H9 (cell line): ENCODE results near the gene MORN1. TPM values are rescaled to one million over a fixed set of nuclear protein-coding genes. Genes with fewer than 3 reads are reported as not detected.

Experiments used
- DNase-seq: peaks from one replicate; pipeline ENCODE4 v3.0.0-alpha.2; 2017
- H2AFZ ChIP-seq: one replicate; pipeline ENCODE4 v1.6.1; 2013; ENCODE audit warnings: mild to moderate bottlenecking, low read length, control low read depth, moderate library complexity
- H2AK5ac ChIP-seq: 2 replicates; pipeline ENCODE4 v1.6.1; 2013; ENCODE audit warnings: low read length, control low read depth, mixed read lengths; ENCODE audit not compliant: insufficient read length
- H2BK120ac ChIP-seq: one replicate; pipeline ENCODE4 v1.6.1; 2013; ENCODE audit warnings: low read depth, mild to moderate bottlenecking, low read length, control low read depth, inconsistent platforms; ENCODE audit not compliant: poor library complexity, severe bottlenecking
- H2BK12ac ChIP-seq: 2 replicates; pipeline ENCODE4 v1.6.1; 2013; ENCODE audit warnings: low read length, control low read depth, mixed read lengths, low read depth; ENCODE audit not compliant: insufficient read length
- H2BK15ac ChIP-seq: 2 replicates; pipeline ENCODE4 v1.6.1; 2013; ENCODE audit warnings: low read depth, low read length, control low read depth
- H2BK20ac ChIP-seq: one replicate; pipeline ENCODE4 v1.6.1; 2013; ENCODE audit warnings: low read depth, mild to moderate bottlenecking, low read length, control low read depth, inconsistent platforms; ENCODE audit not compliant: poor library complexity, severe bottlenecking
- H2BK5ac ChIP-seq: 2 replicates; pipeline ENCODE4 v1.6.1; 2013; ENCODE audit warnings: low read length, control low read depth, mixed read lengths; ENCODE audit not compliant: insufficient read length
- H3K14ac ChIP-seq: 2 replicates; pipeline ENCODE4 v1.6.1; 2013; ENCODE audit warnings: low read length, control low read depth; ENCODE audit not compliant: insufficient read depth
- H3K18ac ChIP-seq: 2 replicates; pipeline ENCODE4 v1.6.1; 2013; ENCODE audit warnings: low read depth, mild to moderate bottlenecking, mixed read lengths, low read length, control low read depth; ENCODE audit not compliant: insufficient read length
- H3K23ac ChIP-seq: 2 replicates; pipeline ENCODE4 v1.6.1; 2013; ENCODE audit warnings: low read length, control low read depth, mixed read lengths, low read depth; ENCODE audit not compliant: insufficient read length
- H3K23me2 ChIP-seq: 2 replicates; pipeline ENCODE4 v1.6.1; 2013; ENCODE audit warnings: low read depth, mild to moderate bottlenecking, mixed read lengths, low read length, control low read depth; ENCODE audit not compliant: insufficient read length, poor library complexity, severe bottlenecking
- H3K27ac ChIP-seq: 2 replicates; pipeline ENCODE4 v1.5.1; 2013; ENCODE audit warnings: low read length, control low read depth, mixed read lengths, low read depth; ENCODE audit not compliant: insufficient read length
- H3K27me3 ChIP-seq: 2 replicates; pipeline ENCODE4 v1.6.1; 2013; ENCODE audit warnings: low read length, control low read depth, inconsistent platforms; ENCODE audit not compliant: insufficient read depth
- H3K4ac ChIP-seq: 2 replicates; pipeline ENCODE4 v1.6.1; 2013; ENCODE audit warnings: low read depth, mild to moderate bottlenecking, control low read depth, inconsistent platforms, low read length, moderate library complexity
- H3K4me1 ChIP-seq: 2 replicates; pipeline ENCODE4 v1.6.1; 2013; ENCODE audit warnings: low read length, control low read depth, inconsistent platforms; ENCODE audit not compliant: insufficient read depth
- H3K4me2 ChIP-seq: 2 replicates; pipeline ENCODE4 v1.6.1; 2013; ENCODE audit warnings: low read length, control low read depth, mixed read lengths; ENCODE audit not compliant: insufficient read length, insufficient read depth
- H3K56ac ChIP-seq: 2 replicates; pipeline ENCODE4 v1.6.1; 2013; ENCODE audit warnings: low read depth, mild to moderate bottlenecking, mixed read lengths, low read length, control low read depth; ENCODE audit not compliant: insufficient read length
- H3K79me1 ChIP-seq: 2 replicates; pipeline ENCODE4 v1.6.1; 2013; ENCODE audit warnings: low read depth, mild to moderate bottlenecking, moderate library complexity, low read length, control low read depth, inconsistent platforms; ENCODE audit not compliant: insufficient read depth, poor library complexity, severe bottlenecking
- H3K79me2 ChIP-seq: 2 replicates; pipeline ENCODE4 v1.6.1; 2013; ENCODE audit warnings: low read length, control low read depth, inconsistent platforms; ENCODE audit not compliant: insufficient read depth
- H3K9ac ChIP-seq: 2 replicates; pipeline ENCODE4 v1.6.1; 2013; ENCODE audit warnings: low read length, control low read depth, mixed read lengths; ENCODE audit not compliant: insufficient read length; ENCODE audit errors: extremely low read depth
- H3K9me3 ChIP-seq: one replicate; pipeline ENCODE4 v1.6.1; 2013; ENCODE audit warnings: low read depth, low read length, inconsistent platforms; ENCODE audit not compliant: control insufficient read depth
- H3T11ph ChIP-seq: one replicate; pipeline ENCODE4 v1.6.1; 2013; ENCODE audit warnings: mild to moderate bottlenecking, low read length, control low read depth, inconsistent platforms
- H4K20me1 ChIP-seq: one replicate; pipeline ENCODE4 v1.6.1; 2013; ENCODE audit not compliant: control insufficient read depth, insufficient read length, insufficient read depth
- H4K5ac ChIP-seq: 2 replicates; pipeline ENCODE4 v1.6.1; 2013; ENCODE audit warnings: low read depth, mild to moderate bottlenecking, mixed read lengths, low read length, control low read depth; ENCODE audit not compliant: insufficient read length
- H4K8ac ChIP-seq: replicated peaks from 2 replicates; pipeline ENCODE4 v1.6.1; 2013; ENCODE audit warnings: low read length, control low read depth, mixed read lengths, low read depth; ENCODE audit not compliant: insufficient read length
- H4K91ac ChIP-seq: 2 replicates; pipeline ENCODE4 v1.6.1; 2013; ENCODE audit warnings: low read depth, mild to moderate bottlenecking, moderate library complexity, mixed read lengths, low read length, control low read depth; ENCODE audit not compliant: insufficient read length
- H3K27ac Mint-ChIP-seq, 3 experiments: 2 replicates in 2 of 3; 3 replicates in 1 of 3; pipeline ENCODE4 v1.8.0; 2020 to 2021; ENCODE audit warnings: mixed read lengths in 3 of 3, mild to moderate bottlenecking in 1 of 3, moderate library complexity in 1 of 3
- H3K27me3 Mint-ChIP-seq: 2 replicates; pipeline ENCODE4 v1.8.0; 2021; ENCODE audit warnings: low read depth, mild to moderate bottlenecking, moderate library complexity, mixed read lengths
- H3K36me3 Mint-ChIP-seq, 3 experiments: 2 replicates in 2 of 3; 3 replicates in 1 of 3; pipeline ENCODE4 v1.8.0; 2020 to 2021; ENCODE audit warnings: low read depth in 3 of 3, mixed read lengths in 3 of 3; ENCODE audit not compliant: insufficient read depth in 1 of 3
- H3K4me1 Mint-ChIP-seq, 2 experiments: 2 replicates each; pipeline ENCODE4 v1.8.0; 2020; ENCODE audit warnings: mixed read lengths in 2 of 2
- H3K4me3 Mint-ChIP-seq, 2 experiments: 2 replicates in 1 of 2; 3 replicates in 1 of 2; pipeline ENCODE4 v1.8.0; 2020 to 2021; ENCODE audit warnings: mild to moderate bottlenecking in 2 of 2, mixed read lengths in 2 of 2, moderate library complexity in 1 of 2
- H3K9me3 Mint-ChIP-seq, 2 experiments: 2 replicates in 1 of 2; 3 replicates in 1 of 2; pipeline ENCODE4 v1.8.0; 2020; ENCODE audit warnings: mild to moderate bottlenecking in 2 of 2, mixed read lengths in 2 of 2, moderate library complexity in 1 of 2
- WGBS: extraction: QIAGEN DNeasy Blood & Tissue Kit; methylation state at CpG from one replicate; pipeline ENCODE4 v1.1.7; 2013; ENCODE audit warnings: missing lambda C conversion rate, low lambda C conversion rate, mixed read lengths; ENCODE audit not compliant: insufficient read length; ENCODE audit errors: extremely low coverage; 5-methylcytosine and 5-hydroxymethylcytosine counted together
- total RNA-seq: library from RNA; stranded (reverse); gene quantifications from 2 replicates; pipeline ENCODE4 v1.2.1, GENCODE V29; 2021
- TF ChIP-seq, protein P1 (sequence below): fragments of 200-600 bp; sonication (generic); conservative IDR thresholded peaks from 3 replicates; pipeline ENCODE4 v1.8.0; 2021; ENCODE audit warnings: antibody characterized with exemption, mild to moderate bottlenecking

MORN1 gene
- total RNA-seq, 1 experiment from 2014 or later, result 12.7 TPM

DNA sequence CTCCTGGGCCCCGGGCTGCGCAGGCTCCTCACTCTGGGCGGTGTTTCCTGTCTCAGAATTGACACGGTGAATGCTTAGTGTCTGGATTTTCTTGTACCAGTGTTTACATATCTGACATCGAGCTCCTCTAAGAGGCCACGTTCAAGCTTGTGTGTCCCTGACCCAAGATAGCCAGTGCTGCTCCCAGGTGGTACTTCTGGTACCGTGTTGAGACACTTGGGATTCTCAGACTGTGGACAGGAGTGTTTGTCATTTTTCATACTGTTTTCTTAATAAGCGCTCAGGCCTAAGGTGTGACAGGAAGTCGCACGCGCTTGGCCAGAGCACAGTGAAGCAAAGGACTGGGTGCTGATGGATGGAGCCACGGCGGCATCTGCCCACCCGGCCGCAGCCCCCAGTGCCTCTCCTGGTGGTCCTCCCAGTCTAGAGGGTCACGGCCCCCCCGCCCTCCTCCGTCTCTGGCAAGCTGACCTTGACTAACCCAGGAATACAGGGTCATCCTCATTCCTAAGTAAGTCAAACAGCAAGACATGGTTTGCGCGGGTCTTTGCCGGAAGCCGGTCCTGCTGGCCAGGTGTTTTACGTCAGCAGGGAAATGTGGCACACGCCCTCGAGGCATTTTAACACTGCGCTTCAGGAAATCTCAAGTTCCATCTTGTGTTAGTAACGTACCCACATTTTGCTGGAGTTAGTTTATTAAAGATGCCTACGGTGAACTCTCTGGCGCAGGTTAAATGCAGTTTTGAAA is 13.0 kb upstream of the MORN1 start:
- H3K79me2 ChIP-seq, result no peaks in the 10 kb centered on the region
- no peak overlapping the region for H3K4me2 ChIP-seq
- H2BK12ac ChIP-seq, result no peak overlapping the region
- no peaks in the 10 kb centered on the region for H4K20me1 ChIP-seq
- no peak overlapping the region for H2BK120ac ChIP-seq
- no peak overlapping the region for H4K8ac ChIP-seq
- no CpG with 5 or more reads among the region's 29 CpGs for WGBS
- Mint-ChIP-seq H3K27ac (0 out of 7 replicates have a peak overlapping the region, but pooled peaks of 1 of the 3 experiments have one; percentile 20), H3K4me1 (no peaks in the 10 kb centered on the region), H3K4me3 (no peak overlapping the region), H3K9me3 (no peaks in the 10 kb centered on the region), H3K36me3 (peaks cover 14 to 84% (median 72%) of the 10 kb centered on the region in 3 experiments; a peak in 6 of 7 replicates), H3K27me3 (no peaks in the 10 kb centered on the region; the same call in none of the 2 replicates)
- H3K9ac ChIP-seq, result no peak overlapping the region
- no peaks in the 10 kb centered on the region for H3K79me1 ChIP-seq
- no peak for DNase-seq
- H3K9me3 ChIP-seq, result no peaks in the 10 kb centered on the region
- H3K56ac ChIP-seq, result no peak overlapping the region
- no peak overlapping the region for H4K91ac ChIP-seq
- H2BK5ac ChIP-seq, result no peak overlapping the region
- no peak overlapping the region for H3T11ph ChIP-seq
- H3K23ac ChIP-seq, result no peak overlapping the region
- H3K27me3 ChIP-seq, result no peaks in the 10 kb centered on the region
- no peaks in the 10 kb centered on the region for H3K4me1 ChIP-seq
- no peak overlapping the region for H3K27ac ChIP-seq
- TF ChIP-seq, protein P1, sequence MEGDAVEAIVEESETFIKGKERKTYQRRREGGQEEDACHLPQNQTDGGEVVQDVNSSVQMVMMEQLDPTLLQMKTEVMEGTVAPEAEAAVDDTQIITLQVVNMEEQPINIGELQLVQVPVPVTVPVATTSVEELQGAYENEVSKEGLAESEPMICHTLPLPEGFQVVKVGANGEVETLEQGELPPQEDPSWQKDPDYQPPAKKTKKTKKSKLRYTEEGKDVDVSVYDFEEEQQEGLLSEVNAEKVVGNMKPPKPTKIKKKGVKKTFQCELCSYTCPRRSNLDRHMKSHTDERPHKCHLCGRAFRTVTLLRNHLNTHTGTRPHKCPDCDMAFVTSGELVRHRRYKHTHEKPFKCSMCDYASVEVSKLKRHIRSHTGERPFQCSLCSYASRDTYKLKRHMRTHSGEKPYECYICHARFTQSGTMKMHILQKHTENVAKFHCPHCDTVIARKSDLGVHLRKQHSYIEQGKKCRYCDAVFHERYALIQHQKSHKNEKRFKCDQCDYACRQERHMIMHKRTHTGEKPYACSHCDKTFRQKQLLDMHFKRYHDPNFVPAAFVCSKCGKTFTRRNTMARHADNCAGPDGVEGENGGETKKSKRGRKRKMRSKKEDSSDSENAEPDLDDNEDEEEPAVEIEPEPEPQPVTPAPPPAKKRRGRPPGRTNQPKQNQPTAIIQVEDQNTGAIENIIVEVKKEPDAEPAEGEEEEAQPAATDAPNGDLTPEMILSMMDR, result no peak
- no peak overlapping the region for H4K5ac ChIP-seq
- H2BK15ac ChIP-seq, result no peak overlapping the region
- H3K18ac ChIP-seq, result no peak overlapping the region
- H3K4ac ChIP-seq, result no peak overlapping the region
- no peak overlapping the region for H3K14ac ChIP-seq
- no peaks in the 10 kb centered on the region for H3K23me2 ChIP-seq
- H2AFZ ChIP-seq, result no peak overlapping the region
- no peak overlapping the region for H2AK5ac ChIP-seq
- H2BK20ac ChIP-seq, result no peak overlapping the region
